IMR-90 (cell line): ENCODE measurements around the gene PEX26. TPM values are rescaled to one million over a fixed set of nuclear protein-coding genes. Genes with fewer than 3 reads are reported as not detected.

Experiments
- ATAC-seq: fragments of 200-7000 bp; cut with Tn5 transposase; 2 replicates; pipeline ENCODE4 v1.9.1; 2020; ENCODE audit warnings: low read depth, mild to moderate bottlenecking, moderate library complexity
- BruUV-seq: library from RNA; stranded (reverse); fragments of 400-500 nt; replicated peaks from 2 replicates; lab custom pipeline; 2021; lab: Mats Ljungman, UMichigan
- CTCF ChIA-PET: fragments of 300-600 bp; formaldehyde crosslinking; extraction: SDS; loops from one replicate; lab custom pipeline; 2021; ENCODE audit warnings: antibody characterized with exemption; lab: Yijun Ruan, JAX
- POLR2A ChIA-PET: fragments of 300-600 bp; sonication (Branson Sonifier 250); formaldehyde crosslinking; loops from one replicate; lab custom pipeline; 2022; ENCODE audit warnings: antibody characterized with exemption; ENCODE audit not compliant: unreplicated experiment; lab: Charles Lee
- DNase-seq: peaks from one replicate; pipeline ENCODE4 v3.0.0; 2013
- H2AFZ ChIP-seq: replicated peaks from 2 replicates; pipeline ENCODE3; 2013; ENCODE audit warnings: low read length, mild to moderate bottlenecking; ENCODE audit not compliant: poor library complexity
- H2AK5ac ChIP-seq: 2 replicates; pipeline ENCODE4 v1.6.1; 2013; ENCODE audit warnings: low read depth, low read length, inconsistent platforms
- H2AK9ac ChIP-seq: replicated peaks from 2 replicates; pipeline ENCODE3; 2013; ENCODE audit warnings: mild to moderate bottlenecking, low read depth, low read length, moderate library complexity; ENCODE audit not compliant: poor library complexity
- H2BK120ac ChIP-seq: 2 replicates; pipeline ENCODE4 v1.6.1; 2013; ENCODE audit warnings: low read depth, low read length, inconsistent platforms
- H2BK15ac ChIP-seq: 3 replicates; pipeline ENCODE4 v1.6.1; 2013; ENCODE audit warnings: low read depth, low read length, inconsistent platforms
- H2BK20ac ChIP-seq: 2 replicates; pipeline ENCODE4 v1.6.1; 2013; ENCODE audit warnings: low read depth, mild to moderate bottlenecking, inconsistent platforms, low read length, moderate library complexity
- H2BK5ac ChIP-seq: 2 replicates; pipeline ENCODE4 v1.6.1; 2013; ENCODE audit warnings: mild to moderate bottlenecking, low read depth, low read length, inconsistent platforms; ENCODE audit not compliant: poor library complexity, severe bottlenecking
- H3K14ac ChIP-seq: replicated peaks from 2 replicates; pipeline ENCODE4 v1.6.1; 2013; ENCODE audit warnings: low read depth, low read length, inconsistent platforms
- H3K18ac ChIP-seq: 2 replicates; pipeline ENCODE4 v1.6.1; 2013; ENCODE audit warnings: low read depth, low read length, control low read depth
- H3K23ac ChIP-seq: 2 replicates; pipeline ENCODE4 v1.6.1; 2013; ENCODE audit warnings: low read depth, low read length, inconsistent platforms
- H3K27ac ChIP-seq: 2 replicates; pipeline ENCODE4 v1.5.1; 2013; ENCODE audit warnings: mild to moderate bottlenecking, control low read depth, low read length; ENCODE audit not compliant: insufficient read depth
- H3K27me3 ChIP-seq: 2 replicates; pipeline ENCODE4 v1.6.1; 2013; ENCODE audit warnings: low read length; ENCODE audit not compliant: control insufficient read depth, insufficient read depth
- H3K36me3 ChIP-seq: 2 replicates; pipeline ENCODE4 v1.6.1; 2013; ENCODE audit warnings: low read length, mixed read lengths; ENCODE audit not compliant: control insufficient read depth, insufficient read depth
- H3K4ac ChIP-seq: 2 replicates; pipeline ENCODE4 v1.6.1; 2013; ENCODE audit warnings: low read depth, low read length, inconsistent platforms
- H3K4me1 ChIP-seq: 2 replicates; pipeline ENCODE4 v1.6.1; 2013; ENCODE audit warnings: low read length, mixed read lengths; ENCODE audit not compliant: control insufficient read depth, insufficient read depth
- H3K4me2 ChIP-seq: 2 replicates; pipeline ENCODE4 v1.6.1; 2013; ENCODE audit warnings: low read depth, mild to moderate bottlenecking, control low read depth, low read length, moderate library complexity
- H3K4me3 ChIP-seq: 2 replicates; pipeline ENCODE4 v1.5.1; 2013; ENCODE audit warnings: low read depth, mild to moderate bottlenecking, control low read depth, low read length, moderate library complexity; ENCODE audit not compliant: insufficient read depth
- H3K56ac ChIP-seq: 2 replicates; pipeline ENCODE4 v1.6.1; 2013; ENCODE audit warnings: low read length, inconsistent platforms; ENCODE audit not compliant: insufficient read depth; ENCODE audit errors: extremely low read depth
- H3K79me1 ChIP-seq, 2 experiments: 2 replicates each; pipeline ENCODE4 v1.6.1; 2013; ENCODE audit warnings: low read length in 2 of 2, inconsistent platforms in 1 of 2, low read depth in 1 of 2
- H3K9ac ChIP-seq: 2 replicates; pipeline ENCODE4 v1.6.1; 2013; ENCODE audit warnings: low read depth, low read length, control low read depth
- H3K9me1 ChIP-seq: 2 replicates; pipeline ENCODE4 v1.6.1; 2013; ENCODE audit warnings: low read length, inconsistent platforms; ENCODE audit not compliant: insufficient read depth
- H3K9me3 ChIP-seq: 2 replicates; pipeline ENCODE4 v1.6.1; 2013; ENCODE audit warnings: low read length; ENCODE audit not compliant: control insufficient read depth, insufficient read depth
- H4K20me1 ChIP-seq: 2 replicates; pipeline ENCODE4 v1.6.1; 2013; ENCODE audit warnings: low read length, inconsistent platforms; ENCODE audit not compliant: insufficient read depth
- H4K5ac ChIP-seq: 2 replicates; pipeline ENCODE4 v1.6.1; 2013; ENCODE audit warnings: mild to moderate bottlenecking, low read depth, low read length, control low read depth
- H4K8ac ChIP-seq, 2 experiments: 2 replicates each; pipeline ENCODE4 v1.6.1; 2013; ENCODE audit warnings: low read depth in 2 of 2, low read length in 2 of 2, control low read depth in 1 of 2, inconsistent platforms in 1 of 2
- H4K91ac ChIP-seq: 2 replicates; pipeline ENCODE4 v1.6.1; 2013; ENCODE audit warnings: low read depth, low read length, inconsistent platforms; ENCODE audit not compliant: insufficient read depth
- BHLHE40 ChIP-seq: fragments of 150-350 bp; IDR thresholded peaks from 2 replicates; pipeline ENCODE4 v1.6.1; 2016; ENCODE audit warnings: mild to moderate bottlenecking, low read depth, low read length
- CEBPB ChIP-seq: IDR thresholded peaks from 2 replicates; pipeline ENCODE4 v1.6.1; 2012; ENCODE audit warnings: low read depth, low read length, improper control_type of control experiment
- CHD1 ChIP-seq: IDR thresholded peaks from 2 replicates; pipeline ENCODE4 v1.6.1; 2012; ENCODE audit warnings: low read depth, low read length, improper control_type of control experiment
- ELK1 ChIP-seq: fragments of 150-350 bp; IDR thresholded peaks from 2 replicates; pipeline ENCODE4 v1.6.1; 2016; ENCODE audit warnings: low read depth, mild to moderate bottlenecking, low read length, moderate library complexity, borderline replicate concordance
- MAFK ChIP-seq: IDR thresholded peaks from 2 replicates; pipeline ENCODE4 v1.6.1; 2012; ENCODE audit warnings: low read depth, low read length, improper control_type of control experiment
- POLR2A ChIP-seq: IDR thresholded peaks from 2 replicates; pipeline ENCODE4 v1.6.1; 2012; ENCODE audit warnings: mild to moderate bottlenecking, low read depth, low read length
- RAD21 ChIP-seq: IDR thresholded peaks from 2 replicates; pipeline ENCODE4 v1.6.1; 2012; ENCODE audit warnings: low read length, improper control_type of control experiment
- RCOR1 ChIP-seq: IDR thresholded peaks from 2 replicates; pipeline ENCODE4 v1.6.1; 2012; ENCODE audit warnings: mild to moderate bottlenecking, low read length, improper control_type of control experiment; ENCODE audit not compliant: insufficient replicate concordance
- RFX5 ChIP-seq: IDR thresholded peaks from 2 replicates; pipeline ENCODE4 v1.8.0; 2012; ENCODE audit warnings: low read depth, mild to moderate bottlenecking, low read length, moderate library complexity
- SMC3 ChIP-seq: fragments of 150-350 bp; IDR thresholded peaks from 2 replicates; pipeline ENCODE4 v1.6.1; 2016; ENCODE audit warnings: low read depth, mild to moderate bottlenecking, antibody characterized with exemption, low read length, moderate library complexity
- USF2 ChIP-seq: fragments of 150-350 bp; IDR thresholded peaks from 2 replicates; pipeline ENCODE4 v1.6.1; 2017; ENCODE audit warnings: mild to moderate bottlenecking, antibody characterized with exemption, low read length, low read depth
- WGBS, 2 experiments: methylation state at CpG; one replicate each; pipeline versions ENCODE4 v1.1.5 to v1.1.7; 2013; ENCODE audit warnings: missing lambda C conversion rate in 2 of 2; ENCODE audit not compliant: insufficient read length in 1 of 2; ENCODE audit errors: extremely low coverage in 2 of 2; 5-methylcytosine and 5-hydroxymethylcytosine counted together
- dilution Hi-C: fragments of 300-500 bp; cut with HindIII; formaldehyde crosslinking; loops from one replicate; pipeline ENCODE4 v1.14.3; 2018; ENCODE audit warnings: low sequenced_read_pairs; ENCODE audit not compliant: unreplicated experiment
- in situ Hi-C: fragments of 300-500 bp; cut with MboI; formaldehyde crosslinking; loops from 3 replicates; pipeline ENCODE4 v1.14.3; 2019; ENCODE audit warnings: low sequenced_read_pairs, inconsistent platforms, mixed read lengths
- intact Hi-C: fragments of 100-400 bp; cut with micrococcal nuclease; formaldehyde crosslinking; loops from 2 replicates; pipeline ENCODE4 v1.10.0; 2022
- polyA plus RNA-seq, 3 experiments: library from polyadenylated mRNA; depleted of rRNA; stranded (reverse); fragments of >200 nt; gene quantifications; 2 replicates each; pipeline ENCODE4 v1.2.3, GENCODE V29; 2012; ENCODE audit warnings: low replicate concordance in 1 of 3
- total RNA-seq: library from RNA; depleted of rRNA; stranded (reverse); fragments of >200 nt; gene quantifications from 2 replicates; pipeline ENCODE4 v1.2.3, GENCODE V29; 2012

The PEX26 gene
- total and polyA plus RNA-seq, 2 of the 4 experiments (the other 2 are of a cell fraction) = 12.2 to 18.5 TPM

- H4K5ac ChIP-seq = no peak overlapping the region
- no peak overlapping the region for H3K4me3 ChIP-seq
- in situ Hi-C loops = no loop called here
- H2BK20ac ChIP-seq = no peak overlapping the region
- DNase-seq = no peak
- H3K79me1 ChIP-seq = no peaks in the 10 kb centered on the region
- H3K9ac ChIP-seq = no peak overlapping the region
- no peak overlapping the region for H2AK5ac ChIP-seq
- dilution Hi-C loops = no loop called here
- no peak overlapping the region for H3K14ac ChIP-seq
- peaks cover 4% of the 10 kb centered on the region; the same call in 1 of the 2 replicates for H3K36me3 ChIP-seq
- H3K4me1 ChIP-seq = no peaks in the 10 kb centered on the region
- no peak overlapping the region for H4K8ac ChIP-seq
- H3K9me3 ChIP-seq = peaks cover 2% of the 10 kb centered on the region; the same call in 1 of the 2 replicates
- CTCF ChIA-PET = no interaction called here
- H2BK120ac ChIP-seq = no peak overlapping the region
- H3K9me1 ChIP-seq = no peaks in the 10 kb centered on the region
- no peak overlapping the region for H3K4ac ChIP-seq
- no TSS peak for BruUV-seq
- ATAC-seq = no peak
- no peak overlapping the region for H3K27ac ChIP-seq
- TF ChIP-seq RCOR1 (no peak), ELK1 (no peak), USF2 (no peak), RFX5 (no peak), POLR2A (no peak), CHD1 (no peak), MAFK (no peak), BHLHE40 (no peak), CEBPB (no peak), SMC3 (no peak), RAD21 (no peak)
- H3K18ac ChIP-seq = no peak overlapping the region
- H2BK15ac ChIP-seq = no peak overlapping the region
- 86% methylated on average over 3 of the region's 14 CpGs; no CpG with 5 or more reads in 1 of the 2 experiments for WGBS, 2 experiments
- no peak overlapping the region for H2BK5ac ChIP-seq
- H3K56ac ChIP-seq = no peak overlapping the region
- no peak overlapping the region for H3K4me2 ChIP-seq
- H2AK9ac ChIP-seq = no peak overlapping the region
- intact Hi-C loops = no loop called here
- H3K27me3 ChIP-seq = no peaks in the 10 kb centered on the region
- H4K20me1 ChIP-seq = no peaks in the 10 kb centered on the region
- H2AFZ ChIP-seq = no peak overlapping the region
- POLR2A ChIA-PET = no interaction called here
- no peak overlapping the region for H4K91ac ChIP-seq
- no peak overlapping the region for H3K23ac ChIP-seq
Measured at GRCh38 chr22:18103527-18104269, 25.9 kb downstream of the PEX26 start.
